H9 (cell line): Measurements from ENCODE around the gene IL24. TPM values are rescaled to one million over a fixed set of nuclear protein-coding genes. Genes with fewer than 3 reads are reported as not detected.

Experiments used
- DNase-seq: peaks from one replicate; pipeline ENCODE4 v3.0.0-alpha.2; 2017
- H2AFZ ChIP-seq: one replicate; pipeline ENCODE4 v1.6.1; 2013; ENCODE audit warnings: mild to moderate bottlenecking, low read length, control low read depth, moderate library complexity
- H2AK5ac ChIP-seq: 2 replicates; pipeline ENCODE4 v1.6.1; 2013; ENCODE audit warnings: low read length, control low read depth, mixed read lengths; ENCODE audit not compliant: insufficient read length
- H2BK120ac ChIP-seq: one replicate; pipeline ENCODE4 v1.6.1; 2013; ENCODE audit warnings: low read depth, mild to moderate bottlenecking, low read length, control low read depth, inconsistent platforms; ENCODE audit not compliant: poor library complexity, severe bottlenecking
- H2BK12ac ChIP-seq: 2 replicates; pipeline ENCODE4 v1.6.1; 2013; ENCODE audit warnings: low read length, control low read depth, mixed read lengths, low read depth; ENCODE audit not compliant: insufficient read length
- H2BK15ac ChIP-seq: 2 replicates; pipeline ENCODE4 v1.6.1; 2013; ENCODE audit warnings: low read depth, low read length, control low read depth
- H2BK20ac ChIP-seq: one replicate; pipeline ENCODE4 v1.6.1; 2013; ENCODE audit warnings: low read depth, mild to moderate bottlenecking, low read length, control low read depth, inconsistent platforms; ENCODE audit not compliant: poor library complexity, severe bottlenecking
- H2BK5ac ChIP-seq: 2 replicates; pipeline ENCODE4 v1.6.1; 2013; ENCODE audit warnings: low read length, control low read depth, mixed read lengths; ENCODE audit not compliant: insufficient read length
- H3K14ac ChIP-seq: 2 replicates; pipeline ENCODE4 v1.6.1; 2013; ENCODE audit warnings: low read length, control low read depth; ENCODE audit not compliant: insufficient read depth
- H3K18ac ChIP-seq: 2 replicates; pipeline ENCODE4 v1.6.1; 2013; ENCODE audit warnings: low read depth, mild to moderate bottlenecking, mixed read lengths, low read length, control low read depth; ENCODE audit not compliant: insufficient read length
- H3K23ac ChIP-seq: 2 replicates; pipeline ENCODE4 v1.6.1; 2013; ENCODE audit warnings: low read length, control low read depth, mixed read lengths, low read depth; ENCODE audit not compliant: insufficient read length
- H3K23me2 ChIP-seq: 2 replicates; pipeline ENCODE4 v1.6.1; 2013; ENCODE audit warnings: low read depth, mild to moderate bottlenecking, mixed read lengths, low read length, control low read depth; ENCODE audit not compliant: insufficient read length, poor library complexity, severe bottlenecking
- H3K27ac ChIP-seq: 2 replicates; pipeline ENCODE4 v1.5.1; 2013; ENCODE audit warnings: low read length, control low read depth, mixed read lengths, low read depth; ENCODE audit not compliant: insufficient read length
- H3K27me3 ChIP-seq: 2 replicates; pipeline ENCODE4 v1.6.1; 2013; ENCODE audit warnings: low read length, control low read depth, inconsistent platforms; ENCODE audit not compliant: insufficient read depth
- H3K4ac ChIP-seq: 2 replicates; pipeline ENCODE4 v1.6.1; 2013; ENCODE audit warnings: low read depth, mild to moderate bottlenecking, control low read depth, inconsistent platforms, low read length, moderate library complexity
- H3K4me1 ChIP-seq: 2 replicates; pipeline ENCODE4 v1.6.1; 2013; ENCODE audit warnings: low read length, control low read depth, inconsistent platforms; ENCODE audit not compliant: insufficient read depth
- H3K4me2 ChIP-seq: 2 replicates; pipeline ENCODE4 v1.6.1; 2013; ENCODE audit warnings: low read length, control low read depth, mixed read lengths; ENCODE audit not compliant: insufficient read length, insufficient read depth
- H3K56ac ChIP-seq: 2 replicates; pipeline ENCODE4 v1.6.1; 2013; ENCODE audit warnings: low read depth, mild to moderate bottlenecking, mixed read lengths, low read length, control low read depth; ENCODE audit not compliant: insufficient read length
- H3K79me1 ChIP-seq: 2 replicates; pipeline ENCODE4 v1.6.1; 2013; ENCODE audit warnings: low read depth, mild to moderate bottlenecking, moderate library complexity, low read length, control low read depth, inconsistent platforms; ENCODE audit not compliant: insufficient read depth, poor library complexity, severe bottlenecking
- H3K79me2 ChIP-seq: 2 replicates; pipeline ENCODE4 v1.6.1; 2013; ENCODE audit warnings: low read length, control low read depth, inconsistent platforms; ENCODE audit not compliant: insufficient read depth
- H3K9ac ChIP-seq: 2 replicates; pipeline ENCODE4 v1.6.1; 2013; ENCODE audit warnings: low read length, control low read depth, mixed read lengths; ENCODE audit not compliant: insufficient read length; ENCODE audit errors: extremely low read depth
- H3K9me3 ChIP-seq: one replicate; pipeline ENCODE4 v1.6.1; 2013; ENCODE audit warnings: low read depth, low read length, inconsistent platforms; ENCODE audit not compliant: control insufficient read depth
- H3T11ph ChIP-seq: one replicate; pipeline ENCODE4 v1.6.1; 2013; ENCODE audit warnings: mild to moderate bottlenecking, low read length, control low read depth, inconsistent platforms
- H4K20me1 ChIP-seq: one replicate; pipeline ENCODE4 v1.6.1; 2013; ENCODE audit not compliant: control insufficient read depth, insufficient read length, insufficient read depth
- H4K5ac ChIP-seq: 2 replicates; pipeline ENCODE4 v1.6.1; 2013; ENCODE audit warnings: low read depth, mild to moderate bottlenecking, mixed read lengths, low read length, control low read depth; ENCODE audit not compliant: insufficient read length
- H4K8ac ChIP-seq: replicated peaks from 2 replicates; pipeline ENCODE4 v1.6.1; 2013; ENCODE audit warnings: low read length, control low read depth, mixed read lengths, low read depth; ENCODE audit not compliant: insufficient read length
- H4K91ac ChIP-seq: 2 replicates; pipeline ENCODE4 v1.6.1; 2013; ENCODE audit warnings: low read depth, mild to moderate bottlenecking, moderate library complexity, mixed read lengths, low read length, control low read depth; ENCODE audit not compliant: insufficient read length
- H3K27ac Mint-ChIP-seq, 3 experiments: 2 replicates in 2 of 3; 3 replicates in 1 of 3; pipeline ENCODE4 v1.8.0; 2020 to 2021; ENCODE audit warnings: mixed read lengths in 3 of 3, mild to moderate bottlenecking in 1 of 3, moderate library complexity in 1 of 3
- H3K27me3 Mint-ChIP-seq: 2 replicates; pipeline ENCODE4 v1.8.0; 2021; ENCODE audit warnings: low read depth, mild to moderate bottlenecking, moderate library complexity, mixed read lengths
- H3K36me3 Mint-ChIP-seq, 3 experiments: 2 replicates in 2 of 3; 3 replicates in 1 of 3; pipeline ENCODE4 v1.8.0; 2020 to 2021; ENCODE audit warnings: low read depth in 3 of 3, mixed read lengths in 3 of 3; ENCODE audit not compliant: insufficient read depth in 1 of 3
- H3K4me1 Mint-ChIP-seq, 2 experiments: 2 replicates each; pipeline ENCODE4 v1.8.0; 2020; ENCODE audit warnings: mixed read lengths in 2 of 2
- H3K4me3 Mint-ChIP-seq, 2 experiments: 2 replicates in 1 of 2; 3 replicates in 1 of 2; pipeline ENCODE4 v1.8.0; 2020 to 2021; ENCODE audit warnings: mild to moderate bottlenecking in 2 of 2, mixed read lengths in 2 of 2, moderate library complexity in 1 of 2
- H3K9me3 Mint-ChIP-seq, 2 experiments: 2 replicates in 1 of 2; 3 replicates in 1 of 2; pipeline ENCODE4 v1.8.0; 2020; ENCODE audit warnings: mild to moderate bottlenecking in 2 of 2, mixed read lengths in 2 of 2, moderate library complexity in 1 of 2
- WGBS: extraction: QIAGEN DNeasy Blood & Tissue Kit; methylation state at CpG from one replicate; pipeline ENCODE4 v1.1.7; 2013; ENCODE audit warnings: missing lambda C conversion rate, low lambda C conversion rate, mixed read lengths; ENCODE audit not compliant: insufficient read length; ENCODE audit errors: extremely low coverage; 5-methylcytosine and 5-hydroxymethylcytosine counted together
- total RNA-seq: library from RNA; stranded (reverse); gene quantifications from 2 replicates; pipeline ENCODE4 v1.2.1, GENCODE V29; 2021
- TF ChIP-seq, protein P1 (sequence below): fragments of 200-600 bp; sonication (generic); conservative IDR thresholded peaks from 3 replicates; pipeline ENCODE4 v1.8.0; 2021; ENCODE audit warnings: antibody characterized with exemption, mild to moderate bottlenecking

The IL24 gene
- total RNA-seq, 1 experiment from 2014 or later: not detected

DNA sequence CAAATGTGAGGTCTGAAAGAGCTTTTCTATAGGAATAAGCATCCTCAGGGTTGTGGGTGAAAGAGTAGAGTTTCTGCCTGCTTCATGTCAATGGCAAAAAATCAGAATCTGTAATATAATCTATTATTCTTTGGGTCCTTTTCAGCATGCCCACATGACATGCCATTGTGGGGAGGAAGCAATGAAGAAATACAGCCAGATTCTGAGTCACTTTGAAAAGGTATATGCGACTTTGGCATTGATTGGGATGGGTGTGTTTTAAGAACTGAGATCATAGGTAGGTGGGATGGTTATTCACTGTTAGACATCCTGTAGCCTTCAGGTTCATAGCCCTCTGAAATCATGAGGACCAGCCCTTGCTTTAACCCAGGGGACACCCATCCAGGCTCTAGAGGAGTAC is 30.0 kb upstream of the IL24 start:
- Mint-ChIP-seq H3K4me3 (no peak overlapping the region), H3K27me3 (peaks cover 37% of the 10 kb centered on the region), H3K4me1 (no peaks in the 10 kb centered on the region; a peak in 1 of 4 replicates), H3K27ac (no peak overlapping the region), H3K9me3 (no peaks in the 10 kb centered on the region; a peak in 1 of 5 replicates), H3K36me3 (no peaks in the 10 kb centered on the region)
- Histone ChIP-seq H2AFZ (no peak overlapping the region), H3T11ph (no peak overlapping the region), H4K5ac (no peak overlapping the region), H3K14ac (no peak overlapping the region), H3K27ac (no peak overlapping the region), H3K79me2 (0 out of 2 replicates have a peak, but pooled peaks cover 1% of the 10 kb centered on the region), H2AK5ac (no peak overlapping the region), H3K56ac (no peak overlapping the region), H3K4me2 (no peak overlapping the region), H2BK120ac (no peak overlapping the region), H4K91ac (no peak overlapping the region), H2BK12ac (no peak overlapping the region), H3K4me1 (no peaks in the 10 kb centered on the region), H3K4ac (no peak overlapping the region), H3K9ac (no peak overlapping the region), H3K27me3 (no peaks in the 10 kb centered on the region), H3K79me1 (no peaks in the 10 kb centered on the region), H4K20me1 (no peaks in the 10 kb centered on the region), H3K18ac (no peak overlapping the region), H2BK5ac (no peak overlapping the region), H4K8ac (no peak overlapping the region), H3K23ac (no peak overlapping the region), H2BK20ac (no peak overlapping the region), H2BK15ac (no peak overlapping the region), H3K9me3 (no peaks in the 10 kb centered on the region), H3K23me2 (no peaks in the 10 kb centered on the region)
- TF ChIP-seq, protein P1, sequence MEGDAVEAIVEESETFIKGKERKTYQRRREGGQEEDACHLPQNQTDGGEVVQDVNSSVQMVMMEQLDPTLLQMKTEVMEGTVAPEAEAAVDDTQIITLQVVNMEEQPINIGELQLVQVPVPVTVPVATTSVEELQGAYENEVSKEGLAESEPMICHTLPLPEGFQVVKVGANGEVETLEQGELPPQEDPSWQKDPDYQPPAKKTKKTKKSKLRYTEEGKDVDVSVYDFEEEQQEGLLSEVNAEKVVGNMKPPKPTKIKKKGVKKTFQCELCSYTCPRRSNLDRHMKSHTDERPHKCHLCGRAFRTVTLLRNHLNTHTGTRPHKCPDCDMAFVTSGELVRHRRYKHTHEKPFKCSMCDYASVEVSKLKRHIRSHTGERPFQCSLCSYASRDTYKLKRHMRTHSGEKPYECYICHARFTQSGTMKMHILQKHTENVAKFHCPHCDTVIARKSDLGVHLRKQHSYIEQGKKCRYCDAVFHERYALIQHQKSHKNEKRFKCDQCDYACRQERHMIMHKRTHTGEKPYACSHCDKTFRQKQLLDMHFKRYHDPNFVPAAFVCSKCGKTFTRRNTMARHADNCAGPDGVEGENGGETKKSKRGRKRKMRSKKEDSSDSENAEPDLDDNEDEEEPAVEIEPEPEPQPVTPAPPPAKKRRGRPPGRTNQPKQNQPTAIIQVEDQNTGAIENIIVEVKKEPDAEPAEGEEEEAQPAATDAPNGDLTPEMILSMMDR: no peak
- no CpG with 5 or more reads among the region's 1 CpG for WGBS
- DNase-seq: no peak
